Rectal smooth muscle tissue (tissue), 1 donor: ENCODE results near the gene SLC16A12.
A peak's percentile ranks its signal among the peaks of the same experiment; 100 is the strongest.
"Not testable (repeated sequence)": the region's sequence is repeated elsewhere in the genome, so short reads cannot be mapped to it uniquely, and the experiment has no call there.

Experiments used
- H3K27ac ChIP-seq: one replicate; pipeline ENCODE4 v1.7.0; 2013; ENCODE audit warnings: low read depth, low read length, inconsistent platforms
- H3K27me3 ChIP-seq: one replicate; pipeline ENCODE4 v1.7.0; 2013; ENCODE audit warnings: low read length; ENCODE audit not compliant: control insufficient read depth, insufficient read depth
- H3K36me3 ChIP-seq: one replicate; pipeline ENCODE4 v1.7.0; 2013; ENCODE audit warnings: low read length; ENCODE audit not compliant: control insufficient read depth, insufficient read depth
- H3K4me1 ChIP-seq: one replicate; pipeline ENCODE4 v1.7.0; 2013; ENCODE audit warnings: low read length; ENCODE audit not compliant: control insufficient read depth, insufficient read depth
- H3K4me3 ChIP-seq: one replicate; pipeline ENCODE4 v1.7.0; 2013; ENCODE audit warnings: low read length
- H3K9ac ChIP-seq: one replicate; pipeline ENCODE4 v1.7.0; 2013; ENCODE audit warnings: low read length

The SLC16A12 gene

DNA sequence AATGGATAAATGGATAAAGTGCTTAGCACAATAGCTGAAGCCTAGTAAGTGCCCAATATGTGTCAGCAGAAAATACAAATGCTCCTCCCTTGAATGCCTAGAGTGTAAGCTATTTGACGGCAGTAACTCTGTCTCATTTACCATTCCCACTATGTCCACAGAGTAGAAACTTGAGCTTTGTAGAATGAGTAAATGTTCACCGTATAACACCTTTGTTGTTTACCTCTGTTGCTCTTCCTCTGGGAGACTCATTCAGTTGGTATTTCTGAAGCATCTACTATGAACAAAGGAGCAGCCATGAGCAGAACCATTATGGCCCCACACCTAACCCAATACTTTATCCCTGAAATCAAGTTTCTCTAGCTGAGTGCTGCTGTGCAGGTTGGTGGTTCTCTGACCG lies 8.4 kb upstream of the SLC16A12 start:
- Histone ChIP-seq H3K4me3 (no peak overlapping the region), H3K27ac (no peak overlapping the region), H3K4me1 (no peaks in the 10 kb centered on the region), H3K27me3 (no peaks in the 10 kb centered on the region), H3K9ac (no peak overlapping the region), H3K36me3 (no peaks in the 10 kb centered on the region)

DNA sequence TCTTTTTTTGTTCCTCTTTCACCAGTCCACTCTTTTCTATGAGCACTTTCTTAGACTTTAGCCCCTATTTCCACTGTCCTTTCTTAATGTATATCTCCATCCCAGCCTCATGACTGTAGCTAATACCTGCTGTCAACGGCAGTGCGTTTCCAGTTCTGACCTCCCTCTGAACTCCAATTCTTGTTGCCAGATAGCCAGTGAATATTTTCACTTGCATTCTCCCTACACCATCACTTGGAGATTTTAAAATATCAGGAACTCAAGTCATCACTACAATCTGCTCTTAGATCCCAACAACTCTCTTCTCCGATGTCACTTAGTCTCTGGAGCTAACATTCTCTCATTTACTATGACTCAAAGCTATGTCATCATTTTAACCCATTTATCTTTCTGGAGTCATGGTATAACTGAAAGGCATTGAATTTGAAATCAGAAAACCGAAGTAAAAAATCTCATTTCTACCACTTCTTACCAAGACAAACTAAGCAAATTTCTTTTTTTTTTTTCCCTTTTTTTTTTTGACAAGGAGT lies 5.1 kb upstream of the SLC16A12 start:
- H3K4me1 ChIP-seq = no peaks in the 10 kb centered on the region
- H3K9ac ChIP-seq = no peak overlapping the region
- H3K36me3 ChIP-seq = no peaks in the 10 kb centered on the region
- H3K27me3 ChIP-seq = no peaks in the 10 kb centered on the region
- H3K27ac ChIP-seq = no peak overlapping the region
- no peak overlapping the region for H3K4me3 ChIP-seq

DNA sequence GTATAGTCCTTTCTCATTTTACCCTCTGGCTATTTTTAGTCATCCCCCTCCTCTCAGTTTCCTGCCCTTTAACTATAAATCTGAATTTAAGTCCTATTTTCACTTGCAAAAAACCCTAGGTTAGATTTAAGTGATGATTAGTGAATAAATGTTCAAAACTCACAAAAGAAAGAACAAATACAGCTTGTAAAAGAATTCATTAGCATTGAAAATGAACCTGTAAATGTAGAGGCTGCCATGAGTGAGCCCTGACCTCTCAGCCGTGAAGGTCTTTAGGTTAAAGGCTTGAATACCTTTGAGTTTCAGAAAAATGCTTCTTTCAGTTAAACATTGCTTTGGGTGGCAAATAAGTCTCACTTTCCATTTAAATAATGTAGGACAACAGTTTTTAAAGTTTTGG lies 2.0 kb upstream of the SLC16A12 start:
- Histone ChIP-seq H3K27ac (no peak overlapping the region), H3K9ac (no peak overlapping the region), H3K36me3 (no peaks in the 10 kb centered on the region), H3K27me3 (peaks cover 7% of the 10 kb centered on the region), H3K4me3 (no peak overlapping the region), H3K4me1 (no peaks in the 10 kb centered on the region)

DNA sequence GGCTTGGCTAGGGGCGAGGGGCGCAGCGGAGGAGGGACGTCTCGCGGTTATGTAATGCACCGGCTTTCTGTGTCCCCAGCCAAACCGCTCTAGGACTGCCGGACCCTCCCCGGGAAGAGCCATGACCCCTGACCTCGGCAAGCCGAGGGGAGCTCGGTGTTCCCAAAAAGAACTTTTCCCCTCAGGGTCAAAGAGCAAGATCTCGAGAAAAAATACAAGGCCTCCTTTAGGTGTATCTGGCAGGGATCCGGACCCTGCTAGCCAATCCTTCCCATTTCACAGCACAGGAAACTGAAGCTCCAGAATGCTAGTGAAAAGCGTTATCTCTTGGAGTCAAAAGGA lies 590 bp upstream of the SLC16A12 start:
- Histone ChIP-seq H3K4me3 (peak overlapping the region; percentile 41), H3K9ac (no peak overlapping the region), H3K4me1 (no peaks in the 10 kb centered on the region), H3K27me3 (peaks cover 7% of the 10 kb centered on the region), H3K36me3 (no peaks in the 10 kb centered on the region), H3K27ac (no peak overlapping the region)

DNA sequence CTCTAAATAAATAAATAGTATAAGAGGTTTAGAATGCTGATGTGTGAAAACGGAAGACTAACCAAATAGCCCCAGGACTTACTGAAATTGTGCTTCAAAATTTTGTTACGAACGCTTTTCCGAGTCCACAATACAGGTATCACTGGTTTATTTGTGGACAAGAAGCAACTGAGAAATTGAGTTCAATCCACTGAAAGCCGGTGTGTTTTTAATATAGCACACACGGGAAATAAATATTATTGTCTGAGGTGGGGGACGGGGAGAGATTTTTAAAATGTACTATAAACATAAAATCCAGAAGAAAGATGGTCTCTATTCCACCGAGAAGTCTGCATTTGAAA lies 598 bp downstream of the SLC16A12 start:
- Histone ChIP-seq H3K4me1 (no peaks in the 10 kb centered on the region), H3K36me3 (no peaks in the 10 kb centered on the region), H3K27ac (no peak overlapping the region), H3K9ac (no peak overlapping the region), H3K27me3 (peaks cover 7% of the 10 kb centered on the region), H3K4me3 (peak overlapping the region; percentile 52)

DNA sequence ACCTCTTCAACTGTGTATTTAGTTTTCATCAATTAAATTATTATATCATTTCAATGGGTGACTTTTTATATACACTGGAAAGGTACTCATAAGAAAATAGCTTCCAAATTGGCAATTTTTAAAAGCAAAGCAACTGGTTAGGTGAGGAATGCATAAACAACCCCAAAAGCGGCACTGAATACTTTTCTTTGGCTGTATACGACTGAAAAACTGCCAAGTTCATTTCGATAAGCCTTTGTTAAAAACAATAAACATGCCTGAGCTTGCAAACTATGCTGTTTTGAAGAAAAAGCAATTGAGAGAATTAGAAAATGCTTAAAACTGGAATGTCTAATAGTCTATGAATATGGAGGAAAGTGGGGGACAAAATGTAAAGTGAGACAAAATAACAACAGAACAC lies 2.9 kb downstream of the SLC16A12 start:
- no peaks in the 10 kb centered on the region for H3K4me1 ChIP-seq
- no peak overlapping the region for H3K27ac ChIP-seq
- no peak overlapping the region for H3K9ac ChIP-seq
- H3K36me3 ChIP-seq = no peaks in the 10 kb centered on the region
- H3K4me3 ChIP-seq = no peak overlapping the region
- H3K27me3 ChIP-seq = peaks cover 7% of the 10 kb centered on the region

DNA sequence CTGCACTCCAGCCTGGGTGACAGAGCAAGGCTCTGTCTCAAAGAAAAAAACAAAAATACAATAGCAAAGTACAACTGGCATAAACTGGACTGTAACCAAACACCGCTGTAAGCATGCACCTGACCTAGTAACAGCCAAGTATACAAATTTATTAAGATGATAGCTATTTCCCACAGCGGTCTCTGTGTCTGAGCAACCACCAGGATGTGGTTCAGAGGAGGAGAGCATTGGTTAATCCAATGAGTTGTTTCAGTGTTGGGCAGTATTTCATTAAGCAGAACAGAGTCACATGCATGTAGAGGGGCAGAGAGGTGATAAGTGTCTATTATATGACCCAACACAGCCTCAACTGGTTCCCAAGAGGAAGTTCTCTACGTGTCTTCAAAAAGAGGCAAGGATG lies 4.0 kb downstream of the SLC16A12 start:
- Histone ChIP-seq H3K4me3 (no peak overlapping the region), H3K36me3 (no peaks in the 10 kb centered on the region), H3K9ac (no peak overlapping the region), H3K4me1 (no peaks in the 10 kb centered on the region), H3K27me3 (peaks cover 7% of the 10 kb centered on the region), H3K27ac (no peak overlapping the region)

DNA sequence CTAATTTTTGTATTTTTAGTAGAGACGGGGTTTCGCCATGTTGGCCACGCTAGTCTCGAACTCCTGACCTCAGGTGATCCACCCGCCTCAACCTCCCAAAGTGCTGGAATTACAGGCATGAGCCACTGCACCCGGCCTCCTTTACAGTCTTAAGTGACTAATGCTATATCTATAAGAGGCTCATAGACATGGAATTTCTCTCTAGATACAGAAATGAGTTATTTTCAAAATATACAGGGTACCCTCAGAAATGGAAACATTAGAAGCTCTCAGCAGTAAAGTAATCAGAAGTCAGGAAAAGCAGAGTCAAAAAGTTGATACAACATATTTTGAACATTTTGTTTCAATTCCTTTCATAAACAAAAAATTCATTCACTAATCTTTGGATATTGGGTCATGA lies 5.7 kb downstream of the SLC16A12 start:
- not testable (repeated sequence) for H3K27ac ChIP-seq, H3K9ac ChIP-seq, H3K4me1 ChIP-seq, H3K27me3 ChIP-seq, H3K4me3 ChIP-seq, H3K36me3 ChIP-seq

DNA sequence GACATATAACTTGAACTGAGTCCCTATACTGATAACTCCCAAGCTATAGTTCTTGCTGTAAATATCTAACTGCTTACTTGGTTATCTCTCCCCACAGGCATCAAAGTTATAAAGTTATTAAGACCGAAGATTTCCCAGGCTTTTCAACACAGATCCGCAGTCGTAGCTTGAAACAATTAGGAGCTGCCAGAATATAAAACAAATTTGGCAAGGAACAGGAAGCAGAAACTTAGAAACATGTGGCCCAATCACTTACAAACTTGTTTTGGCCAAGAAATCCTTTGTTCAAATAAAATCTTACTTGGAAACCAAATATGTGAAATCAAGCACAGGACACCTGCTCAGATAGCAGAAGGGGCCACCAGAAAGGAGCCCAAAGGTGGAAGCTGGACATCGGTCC lies 9.0 kb downstream of the SLC16A12 start:
- H3K27ac ChIP-seq = no peak overlapping the region
- H3K27me3 ChIP-seq = no peaks in the 10 kb centered on the region
- H3K9ac ChIP-seq = no peak overlapping the region
- no peak overlapping the region for H3K4me3 ChIP-seq
- H3K36me3 ChIP-seq = no peaks in the 10 kb centered on the region
- no peaks in the 10 kb centered on the region for H3K4me1 ChIP-seq

DNA sequence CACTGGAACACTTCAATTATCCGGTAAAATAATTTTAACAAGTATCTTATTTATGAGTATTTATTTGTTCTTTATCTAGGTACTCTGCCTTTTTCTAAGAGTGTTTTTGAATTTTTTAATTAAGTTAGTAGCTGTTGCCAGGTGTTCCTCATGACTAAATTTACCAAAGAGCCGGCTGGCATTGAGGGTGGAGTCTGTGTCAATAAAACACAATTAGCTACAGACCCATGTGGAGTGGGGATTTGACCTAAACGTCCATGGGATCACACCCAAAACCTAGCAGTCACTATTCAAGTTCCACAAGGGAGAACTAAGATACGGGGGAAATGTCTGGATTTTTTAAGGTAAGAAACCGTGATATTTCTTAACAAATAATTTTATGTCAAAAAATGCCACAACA lies 9.8 kb downstream of the SLC16A12 start:
- H3K27ac ChIP-seq = no peak overlapping the region
- no peak overlapping the region for H3K4me3 ChIP-seq
- H3K9ac ChIP-seq = no peak overlapping the region
- H3K36me3 ChIP-seq = no peaks in the 10 kb centered on the region
- H3K27me3 ChIP-seq = no peaks in the 10 kb centered on the region
- no peaks in the 10 kb centered on the region for H3K4me1 ChIP-seq

DNA sequence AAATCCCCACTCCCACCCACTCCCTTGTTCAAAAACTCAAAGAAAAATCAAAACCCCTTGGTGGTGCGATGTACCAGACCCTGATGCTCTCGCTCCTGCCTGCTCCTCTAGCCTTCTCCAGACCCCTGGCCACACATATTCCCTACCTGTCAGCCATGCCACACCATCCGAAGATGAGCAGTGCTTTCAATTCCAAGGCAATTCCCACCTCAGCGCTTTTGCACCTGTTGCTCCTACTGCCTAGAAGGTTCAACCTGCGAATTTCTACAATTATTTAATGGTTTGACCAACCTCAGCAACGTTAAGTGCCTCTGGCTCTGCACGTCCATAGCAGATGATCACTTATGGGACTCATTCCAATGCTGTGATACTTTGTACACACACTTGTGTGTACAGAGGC lies 11.1 kb downstream of the SLC16A12 start:
- no peak overlapping the region for H3K9ac ChIP-seq
- no peak overlapping the region for H3K4me3 ChIP-seq
- H3K4me1 ChIP-seq = no peaks in the 10 kb centered on the region
- H3K36me3 ChIP-seq = no peaks in the 10 kb centered on the region
- no peaks in the 10 kb centered on the region for H3K27me3 ChIP-seq
- H3K27ac ChIP-seq = no peak overlapping the region

DNA sequence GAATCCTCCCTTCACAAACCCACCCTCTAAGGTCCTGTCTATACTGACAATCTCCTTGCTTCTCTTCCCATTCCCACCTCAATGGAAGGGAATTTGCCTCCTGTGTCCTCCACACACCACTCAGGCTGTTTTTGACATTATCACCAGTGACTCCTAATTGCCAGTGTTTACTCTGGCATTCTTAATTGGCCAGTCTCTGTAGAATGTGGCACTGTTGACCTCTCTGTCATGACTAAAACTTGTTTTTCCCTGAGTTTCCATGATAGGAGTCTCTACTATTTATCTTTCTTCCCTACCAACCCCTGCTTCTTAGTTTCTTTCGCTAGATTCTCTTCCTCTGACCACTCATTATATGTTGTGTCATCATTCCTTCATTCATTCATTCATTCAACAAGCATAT lies 12.1 kb downstream of the SLC16A12 start:
- no peak overlapping the region for H3K9ac ChIP-seq
- no peak overlapping the region for H3K4me3 ChIP-seq
- H3K27ac ChIP-seq = no peak overlapping the region
- H3K4me1 ChIP-seq = no peaks in the 10 kb centered on the region
- no peaks in the 10 kb centered on the region for H3K36me3 ChIP-seq
- no peaks in the 10 kb centered on the region for H3K27me3 ChIP-seq

DNA sequence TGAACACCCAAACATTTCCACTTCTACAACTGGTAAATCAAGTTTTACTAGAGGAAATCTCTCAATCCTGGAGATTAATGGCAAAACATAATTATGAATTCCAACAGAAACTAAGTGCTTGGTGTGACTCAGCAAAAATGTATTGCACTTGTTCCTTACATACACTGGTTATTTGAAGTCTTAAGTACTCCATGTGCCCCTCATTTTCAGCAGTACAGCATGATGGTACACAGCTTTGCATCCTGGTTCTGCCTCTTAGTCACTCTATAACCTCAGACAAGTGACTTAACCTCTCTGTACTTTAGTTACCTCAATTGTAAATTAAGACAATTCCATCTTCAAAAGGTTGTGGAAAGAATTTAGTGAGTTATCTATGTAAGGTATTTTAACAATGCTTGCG lies 12.9 kb downstream of the SLC16A12 start:
- H3K36me3 ChIP-seq = no peaks in the 10 kb centered on the region
- H3K4me1 ChIP-seq = no peaks in the 10 kb centered on the region
- H3K4me3 ChIP-seq = no peak overlapping the region
- H3K27ac ChIP-seq = no peak overlapping the region
- H3K9ac ChIP-seq = no peak overlapping the region
- H3K27me3 ChIP-seq = no peaks in the 10 kb centered on the region

DNA sequence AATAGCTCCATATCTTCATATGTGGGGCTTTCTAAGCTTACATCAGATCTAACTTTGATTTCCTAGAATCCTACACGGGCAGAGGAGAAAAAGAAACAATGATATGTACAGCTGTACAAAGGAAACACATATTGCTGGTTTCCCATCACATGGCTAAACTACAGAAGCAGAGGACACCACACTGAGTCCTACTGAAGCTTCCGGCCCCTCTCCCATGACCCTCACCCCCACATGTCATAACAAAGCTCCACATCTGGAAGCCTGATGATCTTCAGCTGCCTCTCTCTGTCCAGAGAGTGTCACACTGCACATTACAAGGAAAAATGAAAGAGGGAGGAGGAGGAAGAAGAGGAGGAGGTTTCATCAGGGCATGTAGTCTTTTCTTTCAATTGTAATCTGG lies 14.0 kb downstream of the SLC16A12 start:
- Histone ChIP-seq H3K27me3 (no peaks in the 10 kb centered on the region), H3K27ac (no peak overlapping the region), H3K36me3 (no peaks in the 10 kb centered on the region), H3K4me1 (no peaks in the 10 kb centered on the region), H3K9ac (no peak overlapping the region), H3K4me3 (no peak overlapping the region)
